GM18505 (cell line): ENCODE results near the gene CDCA4.

Source experiments
- ATAC-seq: cut with Tn5 transposase; IDR thresholded peaks from one replicate; pipeline ENCODE4 v1.9.1; 2021; ENCODE audit not compliant: unreplicated experiment
- POLR2A ChIP-seq: IDR thresholded peaks from 4 replicates; pipeline ENCODE4 v1.6.1; 2011; ENCODE audit warnings: borderline replicate concordance; ENCODE audit not compliant: insufficient read depth, insufficient read length; ENCODE audit errors: extremely low read depth

CDCA4 gene

DNA sequence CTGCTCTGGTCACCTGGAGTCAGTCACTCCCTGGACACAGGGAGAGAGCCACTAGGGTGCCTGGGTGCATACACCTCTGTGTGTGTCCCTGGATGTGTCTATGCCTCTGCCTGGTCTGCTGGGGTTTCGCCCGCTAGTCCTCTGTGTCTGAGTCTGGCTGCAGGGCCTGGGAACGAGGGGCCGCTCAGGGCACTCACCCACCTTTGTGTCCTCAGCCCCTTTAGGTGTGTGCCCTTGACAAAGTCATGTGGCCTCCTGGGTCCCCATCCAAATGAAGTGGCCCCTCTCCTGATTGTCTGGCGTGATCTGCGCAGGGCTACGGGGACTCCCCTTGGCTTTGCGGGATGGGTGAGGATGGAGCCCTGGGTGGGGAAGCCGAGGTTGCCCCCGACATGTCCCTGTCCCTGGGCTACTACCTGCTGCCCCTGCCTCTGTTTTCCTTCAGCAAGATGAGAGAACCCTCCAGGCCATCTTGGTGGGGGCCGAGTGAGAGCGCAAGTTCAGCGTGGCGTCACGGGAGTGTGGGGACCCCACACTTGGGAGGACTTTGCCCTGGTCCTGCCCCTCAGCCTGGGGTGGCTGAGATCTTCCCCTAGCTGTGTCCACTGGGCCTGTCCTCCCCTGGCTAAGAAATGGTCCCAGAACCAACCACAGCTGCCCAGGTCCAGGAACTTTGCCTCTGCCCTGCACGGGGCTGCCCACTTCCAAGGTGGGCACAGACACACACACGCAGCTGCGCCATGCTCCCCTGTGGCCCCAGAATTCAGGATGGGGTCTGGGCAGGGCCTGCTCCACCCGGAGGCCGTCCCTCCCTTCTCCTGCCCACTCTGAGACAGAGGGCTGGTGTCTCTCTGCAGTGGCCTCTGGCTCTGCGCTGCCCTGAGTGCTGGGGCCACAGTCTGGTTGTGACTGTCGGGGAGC, 40.0 kb downstream of the CDCA4 start:
- ATAC-seq = no peak
- no peak for TF ChIP-seq POLR2A

GRCh38 chr14:104979758-104980610, 40.9 kb downstream of the CDCA4 start:
- ATAC-seq = no peak
- TF ChIP-seq POLR2A = no peak

DNA sequence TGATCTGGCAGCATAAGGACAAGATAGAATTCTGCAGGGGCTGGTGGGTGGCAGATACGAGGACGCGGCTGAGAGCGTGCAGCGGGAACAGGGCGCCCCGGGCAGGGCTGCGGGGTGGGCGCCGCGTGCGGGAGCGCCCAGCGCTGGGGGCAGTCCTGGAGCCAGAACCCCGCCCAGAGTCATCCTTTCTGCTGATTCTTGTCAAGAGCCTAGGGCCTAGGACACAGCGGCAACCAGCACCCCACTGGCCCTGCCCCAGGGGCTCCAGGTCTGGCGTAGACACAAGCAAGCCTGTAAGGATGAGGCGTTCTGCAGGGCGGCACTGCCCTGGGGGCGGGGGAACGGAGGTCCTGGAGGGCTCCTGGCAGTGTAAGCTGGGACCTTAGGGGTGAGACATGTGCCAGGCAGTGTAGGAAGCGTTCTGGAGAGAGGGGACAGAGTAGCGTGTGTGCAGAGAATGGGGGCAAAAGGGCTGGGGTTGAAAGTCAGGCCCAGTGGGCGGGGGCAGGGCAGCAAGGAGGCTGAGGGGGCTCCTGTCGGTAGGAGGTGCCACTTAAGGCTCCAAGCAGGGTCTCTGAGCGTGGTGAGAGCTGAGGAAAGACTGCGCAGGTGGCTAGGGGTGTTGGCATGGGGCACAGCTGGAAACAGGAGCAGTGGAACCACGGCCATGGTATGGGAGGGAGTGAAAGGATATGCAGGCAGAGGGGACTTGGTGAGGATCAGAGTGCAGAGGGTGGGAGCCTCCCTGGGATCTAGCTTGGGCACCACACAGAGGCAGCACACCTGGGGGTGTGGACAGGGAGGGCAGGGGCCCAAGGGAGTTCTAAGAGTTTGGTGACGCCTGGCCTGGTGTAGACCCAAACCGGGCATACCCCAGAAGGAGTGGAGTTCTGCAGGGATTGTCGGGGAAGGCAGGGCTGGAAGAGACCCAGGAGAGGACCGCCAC, 41.9 kb downstream of the CDCA4 start:
- TF ChIP-seq POLR2A = no peak
- ATAC-seq = no peak

GRCh38 chr14:104977681-104978653, 42.9 kb downstream of the CDCA4 start, which contains the start of gene AHNAK2:
Gene AHNAK2 (minus strand): TSS chr14:104978374. CDS start chr14:104978237, 137 bp downstream.
- no peak for ATAC-seq
- TF ChIP-seq POLR2A = no peak

GRCh38 chr14:104977008-104977680, 43.7 kb downstream of the CDCA4 start:
- ATAC-seq = no peak
- no peak for TF ChIP-seq POLR2A

DNA sequence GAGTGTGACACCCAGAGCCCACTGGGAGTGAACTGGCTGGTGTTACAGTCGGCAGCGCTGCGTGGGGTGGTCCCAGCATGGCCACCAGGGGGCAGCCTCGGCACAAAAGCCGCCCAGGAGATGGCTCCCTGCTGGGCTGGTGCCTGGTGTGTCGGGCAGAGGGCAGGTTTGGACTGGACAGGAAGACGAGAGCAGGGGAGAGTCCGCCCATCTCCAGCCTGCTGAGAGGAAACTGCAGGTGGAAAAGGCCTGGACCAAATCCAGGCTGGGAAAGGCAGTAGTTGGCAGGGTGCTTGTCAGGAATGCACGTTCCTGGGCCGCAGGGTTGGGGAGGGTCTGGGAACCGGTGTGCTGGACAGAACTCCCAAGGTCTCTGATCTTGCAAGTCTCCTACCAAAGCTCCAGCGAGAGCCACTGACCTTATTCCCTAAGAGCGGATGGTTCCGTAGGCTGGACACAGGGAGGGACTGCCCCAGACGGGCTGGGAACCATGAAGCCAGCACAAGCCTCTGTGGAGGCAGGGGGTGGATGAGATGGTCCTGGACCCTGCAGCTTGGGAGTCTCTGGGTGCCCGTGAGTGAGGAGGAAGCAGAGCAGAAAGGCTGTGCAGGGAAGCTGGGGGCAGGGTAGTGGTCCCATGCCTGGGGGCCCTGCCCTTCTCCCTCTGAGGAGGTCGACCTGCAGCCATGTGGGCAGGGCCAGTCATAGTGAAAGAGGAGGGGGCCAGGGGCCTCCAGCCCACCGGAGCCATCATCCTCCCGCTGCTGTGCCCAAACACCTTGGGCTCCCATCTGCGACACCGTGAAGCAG, 44.5 kb downstream of the CDCA4 start:
- TF ChIP-seq POLR2A = no peak
- ATAC-seq = no peak

GRCh38 chr14:104975481-104976197, 45.2 kb downstream of the CDCA4 start:
- no peak for TF ChIP-seq POLR2A
- no peak for ATAC-seq

- TF ChIP-seq POLR2A = no peak
- ATAC-seq = no peak
Observed at GRCh38 chr14:104974665-104975390, 46.1 kb downstream of the CDCA4 start.

DNA sequence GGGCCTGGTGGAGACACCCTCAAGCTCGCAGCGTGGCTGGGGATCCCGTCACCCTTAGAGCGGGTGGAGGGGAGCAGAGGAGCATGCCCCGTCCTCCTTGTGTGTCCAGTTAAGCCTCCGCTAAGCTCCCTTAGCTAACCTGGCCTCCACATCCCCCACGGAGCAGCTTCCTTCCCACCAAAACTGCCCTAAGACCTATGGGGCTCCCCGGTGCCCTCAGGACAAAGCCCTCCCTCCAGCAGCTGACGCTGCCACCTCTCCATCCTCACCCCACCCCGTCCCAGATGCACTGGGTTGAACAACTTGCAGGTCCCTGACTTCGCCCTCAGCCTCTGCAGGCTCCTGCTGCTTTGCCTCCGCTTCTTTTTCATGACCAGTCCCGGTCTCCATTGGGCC, 46.7 kb downstream of the CDCA4 start:
- no peak for ATAC-seq
- no peak for TF ChIP-seq POLR2A
